GM21576 (cell line): Measurements from ENCODE around the gene MTR.

Experiments used
- ATAC-seq: cut with Tn5 transposase; IDR thresholded peaks from one replicate; pipeline ENCODE4 v1.9.1; 2021; ENCODE audit warnings: mild to moderate bottlenecking, moderate library complexity; ENCODE audit not compliant: unreplicated experiment

MTR gene

GRCh38 chr1:236774926-236775325 is 20.2 kb upstream of the MTR start:
- no peak for ATAC-seq

GRCh38 chr1:236779312-236779711 is 15.8 kb upstream of the MTR start:
- ATAC-seq, result no peak

GRCh38 chr1:236785477-236785876 is 9.6 kb upstream of the MTR start:
- ATAC-seq, result no peak

GRCh38 chr1:236786453-236786852 is 8.6 kb upstream of the MTR start:
- ATAC-seq, result no peak

- ATAC-seq, result no peak
Measured at GRCh38 chr1:236794585-236795034, 482 bp upstream of the MTR start.

- peak; percentile 34 for ATAC-seq
Measured at GRCh38 chr1:236795757-236796667, 920 bp downstream of the MTR start.

- ATAC-seq, result no peak
Measured at GRCh38 chr1:236799001-236799400, 3.9 kb downstream of the MTR start.

GRCh38 chr1:236800002-236800620 is 5.0 kb downstream of the MTR start:
- ATAC-seq, result no peak

GRCh38 chr1:236800623-236801022 is 5.5 kb downstream of the MTR start:
- no peak for ATAC-seq

- ATAC-seq, result no peak
Measured at GRCh38 chr1:236802264-236802663, 7.2 kb downstream of the MTR start.

- ATAC-seq, result no peak
Measured at GRCh38 chr1:236806634-236807033, 11.5 kb downstream of the MTR start.

- no peak for ATAC-seq
Measured at GRCh38 chr1:236808005-236808404, 12.9 kb downstream of the MTR start.

GRCh38 chr1:236808564-236809130 is 13.6 kb downstream of the MTR start:
- ATAC-seq, result no peak

- ATAC-seq, result no peak
Measured at GRCh38 chr1:236809148-236809547, 14.1 kb downstream of the MTR start.

- no peak for ATAC-seq
Measured at GRCh38 chr1:236810018-236810417, 14.9 kb downstream of the MTR start.

GRCh38 chr1:236812334-236813030 is 17.4 kb downstream of the MTR start:
- ATAC-seq, result no peak

GRCh38 chr1:236815941-236816340 is 20.8 kb downstream of the MTR start:
- no peak for ATAC-seq

GRCh38 chr1:236819856-236820255 is 24.8 kb downstream of the MTR start:
- ATAC-seq, result no peak

- no peak for ATAC-seq
Measured at GRCh38 chr1:236821091-236821627, 26.1 kb downstream of the MTR start.

GRCh38 chr1:236823559-236823958 is 28.5 kb downstream of the MTR start:
- ATAC-seq, result no peak

GRCh38 chr1:236829085-236829484 is 34.0 kb downstream of the MTR start:
- no peak for ATAC-seq
